Stomach (tissue), 9 donors: ENCODE measurements around the gene RERE. TPM values are rescaled to one million over a fixed set of nuclear protein-coding genes. Genes with fewer than 3 reads are reported as not detected.

Experiments used
- DNase-seq, 2 donors: peaks; one replicate each; pipeline versions ENCODE4 v3.0.0 to v3.0.0-alpha.2; 2013 to 2019
- H3K27ac ChIP-seq, 5 donors: fragments of 200-600 bp in 4 of 5; sonication (generic) in 4 of 5; one replicate each; pipeline ENCODE4 v1.5.1; 2013 to 2019; ENCODE audit warnings: mild to moderate bottlenecking in 1 of 5, moderate library complexity in 1 of 5
- H3K27me3 ChIP-seq, 3 donors: fragments of 200-600 bp; sonication (generic); one replicate each; pipeline ENCODE4 v1.5.1; 2017 to 2019; ENCODE audit warnings: mixed run types in 1 of 3
- H3K36me3 ChIP-seq, 4 donors: fragments of 200-600 bp; sonication (generic); 1 replicate in 3 of 4; 2 replicates in 1 of 4; pipeline ENCODE4 v1.5.1; 2016 to 2019
- H3K4me1 ChIP-seq, 4 donors: fragments of 200-600 bp; sonication (generic); one replicate each; pipeline ENCODE4 v1.5.1; 2016 to 2019
- H3K4me3 ChIP-seq, 4 donors: fragments of 200-600 bp; sonication (generic) in 3 of 4; one replicate each; pipeline ENCODE4 v1.5.1; 2016 to 2019; ENCODE audit warnings: mild to moderate bottlenecking in 1 of 4
- H3K9me3 ChIP-seq, 4 donors: fragments of 200-600 bp; sonication (generic); one replicate each; pipeline ENCODE4 v1.5.1; 2016 to 2019
- CTCF ChIP-seq, 7 experiments: fragments of 450-650 bp in 4 of 7; fragments of 200-600 bp in 3 of 7; sonication (generic) in 3 of 7; IDR thresholded peaks; one replicate each; pipeline ENCODE4 v1.5.1; 2016 to 2019; ENCODE audit warnings: antibody characterized with exemption in 7 of 7, control low read depth in 2 of 7, mild to moderate bottlenecking in 1 of 7
- EP300 ChIP-seq: sonication (generic); formaldehyde crosslinking; IDR thresholded peaks from one replicate; pipeline ENCODE4 v1.6.1; 2017; ENCODE audit warnings: antibody characterized with exemption
- POLR2A ChIP-seq, 4 donors: fragments of 450-650 bp; IDR thresholded peaks; one replicate each; pipeline ENCODE4 v1.6.1; 2016; ENCODE audit warnings: antibody characterized with exemption in 4 of 4, control low read depth in 2 of 4, mild to moderate bottlenecking in 1 of 4, moderate library complexity in 1 of 4
- POLR2AphosphoS5 ChIP-seq, 3 donors: sonication (generic); formaldehyde crosslinking; IDR thresholded peaks; one replicate each; pipeline ENCODE4 v1.6.1; 2016; ENCODE audit warnings: antibody characterized with exemption in 3 of 3
- WGBS, 5 donors: extraction: QIAGEN DNeasy Blood & Tissue Kit in 3 of 5; methylation state at CpG; one replicate each; pipeline versions ENCODE4 v1.1.5 to v1.1.7; 2013 to 2018; 5-methylcytosine and 5-hydroxymethylcytosine counted together
- intact Hi-C: fragments of 100-400 bp; cut with DNase I; formaldehyde crosslinking; loops from one replicate; pipeline ENCODE4 v1.15.1; 2023; ENCODE audit warnings: low total_unique reads
- polyA plus RNA-seq, 3 donors: library from polyadenylated mRNA; stranded (reverse); fragments of 200-250 nt; gene quantifications; one replicate each; pipeline ENCODE4 v1.2.3, GENCODE V29; 2013
- total RNA-seq, 5 donors: library from RNA; depleted of rRNA; stranded (reverse); fragments of >200 nt; gene quantifications; one replicate each; pipeline versions ENCODE4 v1.1.0 to v1.2.3, GENCODE V29; 2014 to 2016
- donor health status: healthy with polysubstance abuse.
- donor health status: Bipolar disorder and iron deficiency.
- donor health status: healthy.

The RERE gene
- total and polyA plus RNA-seq, 8 donors = 15.6 to 198 (median 79.3) TPM

- TF ChIP-seq EP300 = no peak
- TF ChIP-seq POLR2A (IDR thresholded peaks at IDR 0.05) = no peak
- no peak for TF ChIP-seq POLR2AphosphoS5 (IDR thresholded peaks at IDR 0.05)
- TF ChIP-seq CTCF (IDR thresholded peaks at IDR 0.05) = no peak
- H3K9me3 ChIP-seq = no peaks in the 10 kb centered on the region
- H3K4me1 ChIP-seq = peaks cover 0 to 12% (median 4%) of the 10 kb centered on the region in 4 donors
- H3K4me3 ChIP-seq = no peak overlapping the region
- intact Hi-C loops = no loop called here
- no peak overlapping the region for H3K27ac ChIP-seq
- H3K36me3 ChIP-seq = peaks cover 0 to 4% (median 0%) of the 10 kb centered on the region in 4 donors
- no peak for DNase-seq
- WGBS, 5 donors = 88 to 94% (median 91%) methylated on average over 5 of the region's 5 CpGs
- H3K27me3 ChIP-seq = no peaks in the 10 kb centered on the region
Measured at GRCh38 chr1:8578936-8579335, 238.5 kb downstream of the RERE start.

- Histone ChIP-seq H3K4me1 (peaks cover 0 to 12% (median 6%) of the 10 kb centered on the region in 4 donors), H3K4me3 (no peak overlapping the region), H3K36me3 (peaks cover 0 to 4% (median 0%) of the 10 kb centered on the region in 4 donors), H3K9me3 (no peaks in the 10 kb centered on the region), H3K27ac (no peak overlapping the region), H3K27me3 (no peaks in the 10 kb centered on the region)
- DNase-seq = no peak
- 65 to 89% (median 73%) methylated on average over 2 of the region's 2 CpGs for WGBS, 5 donors
- TF ChIP-seq EP300 (no peak), POLR2A (IDR thresholded peaks at IDR 0.05) (no peak), CTCF (IDR thresholded peaks at IDR 0.05) (no peak), POLR2AphosphoS5 (IDR thresholded peaks at IDR 0.05) (no peak)
- intact Hi-C loops = no loop called here
Measured at GRCh38 chr1:8578132-8578877, 239.1 kb downstream of the RERE start.

GRCh38 chr1:8574985-8575384, 242.5 kb downstream of the RERE start:
- peak in 1 of 2 donors; percentile 55 for DNase-seq
- H3K4me3 ChIP-seq = no peak overlapping the region
- H3K4me1 ChIP-seq = peaks cover 24 to 35% (median 26%) of the 10 kb centered on the region in 4 donors
- no peak overlapping the region for H3K27ac ChIP-seq
- H3K36me3 ChIP-seq = peaks cover 0 to 4% (median 0%) of the 10 kb centered on the region in 4 donors
- TF ChIP-seq CTCF (IDR thresholded peaks at IDR 0.05) (no peak), POLR2AphosphoS5 (IDR thresholded peaks at IDR 0.05) (no peak), EP300 (no peak), POLR2A (IDR thresholded peaks at IDR 0.05) (no peak)
- intact Hi-C loops = no loop called here
- 41 to 57% (median 54%) methylated on average over 5 of the region's 5 CpGs for WGBS, 5 donors
- no peaks in the 10 kb centered on the region for H3K9me3 ChIP-seq
- H3K27me3 ChIP-seq = no peaks in the 10 kb centered on the region

- Histone ChIP-seq H3K4me3 (peak overlapping the region in 1 of 4 donors; percentile 15), H3K27me3 (no peaks in the 10 kb centered on the region), H3K4me1 (peaks cover 24 to 52% (median 42%) of the 10 kb centered on the region in 4 donors), H3K9me3 (no peaks in the 10 kb centered on the region), H3K27ac (peak overlapping the region in 4 of 5 donors; percentile 54 to 80 (median 67)), H3K36me3 (no peaks in the 10 kb centered on the region)
- DNase-seq = peak in 1 of 2 donors; percentile 35
- intact Hi-C loops = no loop called here
- 29 to 60% (median 37%) methylated on average over 1 of the region's 1 CpG for WGBS, 5 donors
- TF ChIP-seq CTCF (IDR thresholded peaks at IDR 0.05) (no peak), POLR2A (IDR thresholded peaks at IDR 0.05) (no peak), POLR2AphosphoS5 (IDR thresholded peaks at IDR 0.05) (peak in 2 of 3 donors; percentile 16 to 47)
Measured at GRCh38 chr1:8572106-8572505, 245.3 kb downstream of the RERE start.
